ENCODE measurements around the gene TDRD12. TPM values are rescaled to one million over a fixed set of nuclear protein-coding genes. Genes with fewer than 3 reads are reported as not detected.

The TDRD12 gene, protein sequence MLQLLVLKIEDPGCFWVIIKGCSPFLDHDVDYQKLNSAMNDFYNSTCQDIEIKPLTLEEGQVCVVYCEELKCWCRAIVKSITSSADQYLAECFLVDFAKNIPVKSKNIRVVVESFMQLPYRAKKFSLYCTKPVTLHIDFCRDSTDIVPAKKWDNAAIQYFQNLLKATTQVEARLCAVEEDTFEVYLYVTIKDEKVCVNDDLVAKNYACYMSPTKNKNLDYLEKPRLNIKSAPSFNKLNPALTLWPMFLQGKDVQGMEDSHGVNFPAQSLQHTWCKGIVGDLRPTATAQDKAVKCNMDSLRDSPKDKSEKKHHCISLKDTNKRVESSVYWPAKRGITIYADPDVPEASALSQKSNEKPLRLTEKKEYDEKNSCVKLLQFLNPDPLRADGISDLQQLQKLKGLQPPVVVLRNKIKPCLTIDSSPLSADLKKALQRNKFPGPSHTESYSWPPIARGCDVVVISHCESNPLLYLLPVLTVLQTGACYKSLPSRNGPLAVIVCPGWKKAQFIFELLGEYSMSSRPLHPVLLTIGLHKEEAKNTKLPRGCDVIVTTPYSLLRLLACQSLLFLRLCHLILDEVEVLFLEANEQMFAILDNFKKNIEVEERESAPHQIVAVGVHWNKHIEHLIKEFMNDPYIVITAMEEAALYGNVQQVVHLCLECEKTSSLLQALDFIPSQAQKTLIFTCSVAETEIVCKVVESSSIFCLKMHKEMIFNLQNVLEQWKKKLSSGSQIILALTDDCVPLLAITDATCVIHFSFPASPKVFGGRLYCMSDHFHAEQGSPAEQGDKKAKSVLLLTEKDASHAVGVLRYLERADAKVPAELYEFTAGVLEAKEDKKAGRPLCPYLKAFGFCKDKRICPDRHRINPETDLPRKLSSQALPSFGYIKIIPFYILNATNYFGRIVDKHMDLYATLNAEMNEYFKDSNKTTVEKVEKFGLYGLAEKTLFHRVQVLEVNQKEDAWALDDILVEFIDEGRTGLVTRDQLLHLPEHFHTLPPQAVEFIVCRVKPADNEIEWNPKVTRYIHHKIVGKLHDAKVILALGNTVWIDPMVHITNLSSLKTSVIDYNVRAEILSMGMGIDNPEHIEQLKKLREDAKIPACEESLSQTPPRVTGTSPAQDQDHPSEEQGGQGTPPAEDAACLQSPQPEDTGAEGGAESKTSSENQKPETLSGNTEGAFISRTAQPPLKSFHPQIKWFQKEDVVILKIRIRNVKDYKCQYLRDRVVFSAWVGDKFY (N-terminal part only)
- total RNA-seq, result under 1 TPM in 2 of 3 donors, not detected in 1; 0.13 to 0.45 TPM
- total RNA-seq (2013), result 0.18 TPM

DNA sequence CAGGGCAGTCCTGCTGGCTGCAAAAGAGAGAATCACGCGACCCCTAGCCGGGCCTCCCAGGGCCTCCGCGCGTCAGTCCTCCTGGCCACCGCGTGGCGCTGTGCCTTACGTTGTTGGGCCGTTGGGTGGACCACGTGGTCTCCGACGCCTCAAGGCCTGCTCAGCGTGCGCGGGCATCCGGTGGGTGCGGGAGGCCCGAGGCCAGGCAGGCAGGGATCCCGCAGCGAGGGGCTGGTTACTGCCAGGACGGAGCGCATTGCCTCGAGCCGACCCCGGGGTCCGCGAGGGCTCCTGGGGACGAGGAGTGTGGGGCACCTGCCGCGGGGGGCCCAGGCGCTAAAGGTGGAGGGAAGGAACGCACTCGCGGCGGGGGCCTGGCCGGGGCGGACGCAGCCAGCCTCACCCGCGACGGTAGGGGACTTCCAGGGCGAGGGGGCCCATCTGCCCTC lies at the start of gene TDRD12:
Gene TDRD12 (plus strand): TSS at position 157 of the 449 bp plus-strand sequence. CDS start 306 bp downstream, outside the sequence.
- Histone ChIP-seq H3K4me1 (ENCODE audit: control insufficient read depth, insufficient read depth, low read length) (no peaks in the 10 kb centered on the region), H3K9me3 (ENCODE audit: control insufficient read depth, insufficient read depth, low read length) (no peaks in the 10 kb centered on the region), H3K36me3 (ENCODE audit: control insufficient read depth, insufficient read depth, low read length) (peaks cover 5% of the 10 kb centered on the region), H3K27me3 (ENCODE audit: control insufficient read depth, insufficient read depth, low read length) (no peaks in the 10 kb centered on the region), H3K27ac (ENCODE audit: low read length) (no peak within 1 kb of the TSS), H3K4me3 (ENCODE audit: low read length) (no peak within 1 kb of the TSS)
- ATAC-seq, result no peak
- peak in 1 of 2 donors; percentile 18 for DNase-seq
- no peaks in the 10 kb centered on the region for H3K9me3 Mint-ChIP-seq
- no peaks in the 10 kb centered on the region for H3K36me3 Mint-ChIP-seq
- 92% methylated on average over 44 of the region's 44 CpGs for WGBS (ENCODE audit: insufficient coverage)
- no peak within 1 kb of the TSS for H3K4me3 Mint-ChIP-seq
- TF ChIP-seq, protein P1, sequence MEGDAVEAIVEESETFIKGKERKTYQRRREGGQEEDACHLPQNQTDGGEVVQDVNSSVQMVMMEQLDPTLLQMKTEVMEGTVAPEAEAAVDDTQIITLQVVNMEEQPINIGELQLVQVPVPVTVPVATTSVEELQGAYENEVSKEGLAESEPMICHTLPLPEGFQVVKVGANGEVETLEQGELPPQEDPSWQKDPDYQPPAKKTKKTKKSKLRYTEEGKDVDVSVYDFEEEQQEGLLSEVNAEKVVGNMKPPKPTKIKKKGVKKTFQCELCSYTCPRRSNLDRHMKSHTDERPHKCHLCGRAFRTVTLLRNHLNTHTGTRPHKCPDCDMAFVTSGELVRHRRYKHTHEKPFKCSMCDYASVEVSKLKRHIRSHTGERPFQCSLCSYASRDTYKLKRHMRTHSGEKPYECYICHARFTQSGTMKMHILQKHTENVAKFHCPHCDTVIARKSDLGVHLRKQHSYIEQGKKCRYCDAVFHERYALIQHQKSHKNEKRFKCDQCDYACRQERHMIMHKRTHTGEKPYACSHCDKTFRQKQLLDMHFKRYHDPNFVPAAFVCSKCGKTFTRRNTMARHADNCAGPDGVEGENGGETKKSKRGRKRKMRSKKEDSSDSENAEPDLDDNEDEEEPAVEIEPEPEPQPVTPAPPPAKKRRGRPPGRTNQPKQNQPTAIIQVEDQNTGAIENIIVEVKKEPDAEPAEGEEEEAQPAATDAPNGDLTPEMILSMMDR (IDR thresholded peaks at IDR 0.05), result no peak
- H3K27ac Mint-ChIP-seq, result no peak within 1 kb of the TSS
- H3K4me1 Mint-ChIP-seq, result peaks cover 0 to 4% of the 10 kb centered on the region in 2 donors
- H3K27me3 Mint-ChIP-seq (ENCODE audit: low read depth in 2 of 2), result no peaks in the 10 kb centered on the region
- intact Hi-C loops (cut with micrococcal nuclease), result no loop called here

DNA sequence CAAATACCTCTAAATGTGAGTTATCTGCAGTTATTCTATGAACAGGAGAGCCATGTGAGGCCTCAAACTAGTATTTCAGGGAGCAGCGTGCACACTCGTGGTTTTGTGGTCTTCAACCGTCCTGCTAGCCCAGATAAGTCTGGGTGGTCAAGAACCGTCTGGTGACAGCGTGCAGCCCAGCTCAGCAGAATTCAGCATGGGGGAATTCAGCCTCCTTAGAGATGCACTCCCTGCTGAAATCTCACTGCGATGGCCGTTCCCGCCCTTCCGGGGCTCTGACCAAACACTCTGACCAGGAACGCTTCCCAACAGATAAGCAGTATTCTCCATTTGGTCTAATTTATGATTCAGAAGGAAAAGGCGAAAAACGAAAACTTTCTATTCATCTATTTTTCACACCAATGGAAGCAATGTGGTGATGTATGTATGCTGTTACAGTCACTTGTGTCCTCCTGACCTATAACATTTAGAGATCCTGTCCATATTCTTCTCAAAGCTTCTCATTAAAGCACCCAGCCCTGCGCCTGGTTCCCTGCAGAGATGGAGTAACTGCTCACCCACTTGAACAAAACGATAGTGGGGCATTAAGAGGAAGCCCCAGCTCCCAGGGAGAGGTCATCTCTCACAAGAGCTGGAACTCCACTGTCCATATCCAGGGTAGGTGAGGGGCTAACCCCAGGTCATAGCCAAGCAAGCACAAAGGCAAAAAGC lies 47.5 kb upstream of the TDRD12 start:
- WGBS (ENCODE audit: insufficient coverage), result 26% methylated on average over 12 of the region's 14 CpGs
- TF ChIP-seq, protein P1 (IDR thresholded peaks at IDR 0.05), result no peak
- H3K36me3 ChIP-seq (ENCODE audit: control insufficient read depth, insufficient read depth, low read length), result peaks cover under 1% of the 10 kb centered on the region
- ATAC-seq, result no peak
- DNase-seq, result no peak
- Mint-ChIP-seq H3K9me3 (no peaks in the 10 kb centered on the region), H3K4me1 (peaks cover 51 to 67% of the 10 kb centered on the region in 2 donors), H3K36me3 (no peaks in the 10 kb centered on the region), H3K27ac (no peak overlapping the region), H3K4me3 (no peak overlapping the region), H3K27me3 (ENCODE audit: low read depth in 2 of 2) (peaks cover under 1 to 5% of the 10 kb centered on the region in 2 donors)
- H3K4me1 ChIP-seq (ENCODE audit: control insufficient read depth, insufficient read depth, low read length), result peaks cover 64% of the 10 kb centered on the region
- intact Hi-C loops (cut with micrococcal nuclease), result loop anchor here (5.0 kb wide), 1 partner anchor 395 kb away; no protein-coding TSS in a partner anchor
- H3K27me3 ChIP-seq (ENCODE audit: control insufficient read depth, insufficient read depth, low read length), result peaks cover 4% of the 10 kb centered on the region
- no peak overlapping the region for H3K27ac ChIP-seq (ENCODE audit: low read length)
- no peak overlapping the region for H3K4me3 ChIP-seq (ENCODE audit: low read length)
- H3K9me3 ChIP-seq (ENCODE audit: control insufficient read depth, insufficient read depth, low read length), result no peaks in the 10 kb centered on the region

DNA sequence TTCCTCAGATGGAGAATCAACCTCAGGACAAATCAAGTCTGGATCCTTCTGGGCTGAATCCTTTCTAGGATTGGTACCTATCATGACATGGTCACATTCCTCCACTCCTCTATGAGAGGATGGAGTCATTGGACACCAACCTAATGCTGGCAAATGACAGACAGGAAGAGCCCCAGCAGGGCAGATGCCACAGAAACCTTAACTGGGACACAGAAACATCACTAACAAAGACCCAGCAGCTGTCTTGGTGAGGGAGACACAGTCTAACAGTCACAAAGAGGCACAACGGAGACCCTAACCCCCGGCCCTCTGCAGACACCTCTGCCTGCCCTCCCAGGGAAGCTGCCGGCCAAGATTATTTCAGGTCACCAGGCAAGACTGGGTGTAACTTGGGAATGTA lies 46.7 kb upstream of the TDRD12 start:
- DNase-seq, result peak in 1 of 2 donors; percentile 13
- ATAC-seq, result no peak
- H3K27me3 Mint-ChIP-seq (ENCODE audit: low read depth in 2 of 2), result peaks cover 8 to 11% of the 10 kb centered on the region in 2 donors
- H3K9me3 Mint-ChIP-seq, result no peaks in the 10 kb centered on the region
- Histone ChIP-seq H3K9me3 (ENCODE audit: control insufficient read depth, insufficient read depth, low read length) (no peaks in the 10 kb centered on the region), H3K36me3 (ENCODE audit: control insufficient read depth, insufficient read depth, low read length) (no peaks in the 10 kb centered on the region), H3K4me1 (ENCODE audit: control insufficient read depth, insufficient read depth, low read length) (peaks cover 66% of the 10 kb centered on the region), H3K27me3 (ENCODE audit: control insufficient read depth, insufficient read depth, low read length) (peaks cover 7% of the 10 kb centered on the region), H3K4me3 (ENCODE audit: low read length) (no peak overlapping the region), H3K27ac (ENCODE audit: low read length) (no peak overlapping the region)
- no peaks in the 10 kb centered on the region for H3K36me3 Mint-ChIP-seq
- TF ChIP-seq, protein P1 (IDR thresholded peaks at IDR 0.05), result no peak
- no peak overlapping the region for H3K27ac Mint-ChIP-seq
- H3K4me3 Mint-ChIP-seq, result peak overlapping the region; percentile 65
- 47% methylated on average over 3 of the region's 3 CpGs for WGBS (ENCODE audit: insufficient coverage)
- intact Hi-C loops (cut with micrococcal nuclease), result loop anchor here (5.0 kb wide), 1 partner anchor 394 kb away; no protein-coding TSS in a partner anchor
- peaks cover 51 to 72% of the 10 kb centered on the region in 2 donors for H3K4me1 Mint-ChIP-seq
